Measurements from ENCODE around the gene CCNY.

The CCNY gene

GRCh38 chr10:35331894-35332640, 4.2 kb upstream of the CCNY start:
- DNase-seq (ENCODE audit: low read depth in 2 of 2): no peak

DNA sequence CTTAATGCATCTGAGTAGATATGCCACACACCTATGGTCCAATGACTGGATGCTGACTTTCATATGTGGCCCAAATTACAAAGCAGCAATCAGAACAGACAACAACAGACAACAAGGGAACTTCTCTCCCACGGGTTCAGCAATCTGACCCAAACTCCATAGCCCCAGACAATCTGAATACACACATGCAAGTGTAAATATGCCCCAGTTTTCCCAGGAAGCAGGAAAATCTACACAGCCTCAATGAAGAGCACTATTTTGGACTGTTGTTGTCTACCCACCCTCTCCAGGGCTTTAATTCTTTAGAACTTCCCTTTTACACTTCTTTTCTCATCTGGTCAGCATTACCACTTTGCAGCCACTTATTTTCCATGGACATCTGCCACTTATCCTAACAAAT, 2.0 kb upstream of the CCNY start:
- no peak for DNase-seq (ENCODE audit: low read depth in 2 of 2)

- DNase-seq (ENCODE audit: low read depth in 2 of 2): no peak
Measured at GRCh38 chr10:35335133-35336083, 901 bp upstream of the CCNY start.

DNA sequence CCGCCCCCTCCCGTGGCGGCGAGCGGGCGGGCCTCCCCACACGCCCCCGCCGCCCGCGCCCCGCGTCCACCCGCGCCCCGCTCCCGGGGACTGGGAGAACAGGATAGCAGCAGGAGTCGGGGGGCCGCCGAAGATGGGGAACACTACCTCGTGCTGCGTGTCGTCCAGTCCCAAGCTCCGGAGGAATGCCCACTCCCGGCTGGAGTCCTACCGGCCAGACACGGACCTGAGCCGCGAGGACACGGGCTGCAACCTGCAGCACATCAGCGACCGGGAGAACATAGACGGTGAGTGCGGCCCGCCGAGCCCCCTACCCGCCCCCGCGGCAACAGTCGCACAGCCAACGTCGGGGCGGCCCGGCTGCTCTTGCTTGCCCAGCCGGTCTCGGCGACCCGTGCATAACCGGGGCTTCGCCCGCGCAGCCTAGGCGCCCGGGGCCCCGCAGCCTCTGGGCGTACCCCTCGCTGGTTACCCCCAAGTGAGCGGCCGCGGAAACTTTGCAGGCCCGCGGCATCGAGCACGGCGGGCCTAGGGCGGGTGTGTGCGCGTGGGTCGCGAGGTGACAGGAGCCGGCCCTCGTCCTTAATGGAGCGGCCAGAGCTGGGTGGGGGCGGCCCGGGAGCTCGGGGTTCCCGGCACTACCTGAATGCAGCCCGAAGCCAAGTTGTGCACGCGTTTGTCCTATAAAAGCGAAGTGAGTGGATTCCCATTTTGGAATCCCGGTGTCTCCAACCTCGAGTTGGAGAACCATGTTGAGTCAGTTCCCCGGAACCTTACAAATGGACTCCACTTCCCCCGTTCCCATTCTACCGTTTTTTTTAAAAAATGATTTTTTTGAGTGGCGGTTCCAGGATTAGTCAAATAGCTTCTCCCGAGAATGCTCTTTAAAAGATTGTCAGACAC, 863 bp downstream of the CCNY start:
- peak in 1 of 2 donors; percentile 15 for DNase-seq (ENCODE audit: low read depth in 2 of 2)

GRCh38 chr10:35339942-35340341, 3.6 kb downstream of the CCNY start:
- DNase-seq (ENCODE audit: low read depth in 2 of 2): no peak

DNA sequence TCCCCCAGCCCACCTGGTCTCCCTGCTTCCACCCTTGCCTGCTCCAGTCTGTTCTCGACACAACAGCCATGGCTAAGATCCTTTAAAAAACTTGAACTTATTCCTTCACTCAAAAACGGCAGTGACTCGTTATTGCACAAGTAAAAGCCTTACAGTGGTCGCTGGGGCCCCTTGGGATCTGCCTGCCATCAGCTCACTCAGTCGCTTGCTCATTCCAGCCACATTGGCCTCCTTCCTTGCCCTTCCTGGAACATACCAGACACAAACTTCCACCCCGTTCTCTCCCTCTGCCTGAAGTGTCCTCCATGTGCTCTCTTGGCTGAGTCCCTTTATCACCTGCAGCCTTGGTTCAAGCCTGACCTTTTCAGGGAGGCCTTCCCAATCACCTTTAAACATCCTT, 4.7 kb downstream of the CCNY start:
- no peak for DNase-seq (ENCODE audit: low read depth in 2 of 2)

GRCh38 chr10:35341521-35341920, 5.2 kb downstream of the CCNY start:
- DNase-seq (ENCODE audit: low read depth in 2 of 2): no peak

DNA sequence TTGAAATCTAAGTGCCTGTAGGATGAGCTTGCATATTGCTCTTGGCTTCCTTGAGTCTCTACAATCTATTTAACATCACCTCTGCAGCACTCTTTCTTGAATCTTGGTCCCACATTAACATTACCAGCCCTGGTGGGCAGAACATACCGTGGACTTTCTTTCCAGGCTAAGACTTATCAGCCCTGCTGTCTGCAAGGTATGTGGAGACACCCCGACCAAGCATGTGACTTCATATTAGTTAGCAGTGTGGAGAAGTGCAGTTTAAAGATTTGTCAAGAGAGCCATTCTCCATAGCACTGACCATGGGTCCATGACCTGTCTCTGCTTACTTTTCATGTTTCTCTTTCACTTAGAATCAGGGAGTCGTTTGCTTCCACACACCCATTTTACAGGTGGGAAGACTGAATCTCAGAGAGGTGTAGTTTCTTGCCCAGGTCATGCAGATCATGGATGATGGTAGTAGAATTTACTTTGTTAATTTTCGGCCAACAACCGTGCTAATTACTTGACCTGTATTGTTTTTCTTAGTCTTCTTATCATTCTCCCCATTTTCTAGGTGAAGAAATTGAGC, 6.0 kb downstream of the CCNY start:
- no peak for DNase-seq (ENCODE audit: low read depth in 2 of 2)

DNA sequence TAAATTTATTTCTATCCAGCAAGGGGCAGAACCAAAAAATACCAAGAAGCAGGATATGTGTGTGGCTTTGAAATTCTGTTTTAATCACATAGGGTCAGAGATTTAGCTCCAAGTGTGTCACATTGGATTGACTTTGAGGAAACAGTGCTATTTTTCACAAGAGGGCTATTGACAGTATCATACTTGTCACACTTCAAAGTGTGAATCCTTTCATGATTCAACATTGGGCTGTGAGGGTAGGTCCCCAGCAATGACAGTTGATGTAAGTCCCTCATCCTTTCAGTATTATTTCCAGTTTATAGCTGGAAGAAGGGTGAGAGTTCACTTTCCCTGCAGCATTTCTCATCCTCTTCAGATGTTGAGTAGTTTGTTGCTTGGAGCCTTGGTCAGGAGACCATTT, 7.4 kb downstream of the CCNY start:
- no peak for DNase-seq (ENCODE audit: low read depth in 2 of 2)

- DNase-seq (ENCODE audit: low read depth in 2 of 2): no peak
Measured at GRCh38 chr10:35345383-35345742, 9.1 kb downstream of the CCNY start.

DNA sequence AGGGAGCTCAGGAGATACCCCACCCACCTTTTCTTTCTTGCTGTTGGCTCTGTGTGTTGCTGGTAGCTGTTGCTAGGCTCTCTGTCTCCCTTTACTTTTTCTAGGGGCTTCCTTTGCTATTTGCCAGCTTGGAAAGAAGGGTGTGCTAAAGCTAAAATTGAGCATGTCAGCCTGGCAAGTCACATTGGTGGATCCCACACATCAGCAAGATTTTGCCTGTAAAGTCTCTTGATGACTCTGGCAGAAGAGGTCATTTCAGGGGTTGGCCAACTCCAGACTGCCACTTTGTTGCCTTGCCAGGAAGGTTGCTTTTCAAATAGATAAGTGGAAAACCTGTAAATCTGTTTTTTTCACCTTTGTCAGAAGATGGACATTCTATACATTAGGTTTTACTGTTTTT, 9.9 kb downstream of the CCNY start:
- DNase-seq (ENCODE audit: low read depth in 2 of 2): no peak

GRCh38 chr10:35347121-35347562, 10.8 kb downstream of the CCNY start:
- DNase-seq (ENCODE audit: low read depth in 2 of 2): no peak

- DNase-seq (ENCODE audit: low read depth in 2 of 2): no peak
Measured at GRCh38 chr10:35347899-35348608, 11.7 kb downstream of the CCNY start.

GRCh38 chr10:35348609-35349388, 12.5 kb downstream of the CCNY start:
- DNase-seq (ENCODE audit: low read depth in 2 of 2): no peak

GRCh38 chr10:35349389-35349915, 13.1 kb downstream of the CCNY start:
- DNase-seq (ENCODE audit: low read depth in 2 of 2): no peak

DNA sequence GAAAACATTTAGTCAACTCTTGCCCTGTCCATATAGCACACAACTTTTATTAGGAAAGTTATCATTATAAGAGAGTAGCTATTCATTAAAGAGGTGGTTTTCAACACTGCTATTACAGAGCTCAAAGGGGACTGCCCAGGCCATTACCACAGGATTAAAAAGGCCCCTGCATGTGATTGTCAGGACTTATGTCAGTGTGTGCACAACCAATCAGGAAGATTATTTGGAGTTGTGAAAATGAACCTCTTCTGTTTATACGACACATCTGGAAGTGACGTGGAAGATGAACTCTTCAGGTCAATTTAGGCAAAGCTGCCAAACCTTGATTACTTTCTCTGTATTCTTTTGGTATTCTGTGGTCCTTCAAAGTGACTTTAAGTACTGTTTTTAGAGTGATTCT, 14.7 kb downstream of the CCNY start:
- no peak for DNase-seq (ENCODE audit: low read depth in 2 of 2)

DNA sequence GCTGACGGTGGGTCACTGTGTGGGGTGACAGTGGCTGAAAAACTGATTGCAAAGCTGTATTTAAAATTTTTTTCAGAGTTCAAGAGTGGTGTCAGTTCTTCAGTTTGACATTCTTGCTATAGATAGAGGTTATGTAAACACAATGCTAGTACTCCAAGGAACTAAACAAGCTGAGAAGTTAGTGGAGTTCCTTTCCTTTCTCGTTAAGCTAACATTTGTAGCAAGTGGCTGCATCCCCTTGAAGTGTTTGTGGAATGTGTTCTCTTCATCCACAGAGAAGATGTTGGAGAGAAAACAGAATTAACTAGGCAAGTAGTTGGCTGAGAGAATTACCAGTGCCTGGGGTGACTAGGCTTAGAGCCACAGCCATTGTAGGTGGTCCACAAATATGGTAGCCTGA, 15.8 kb downstream of the CCNY start:
- no peak for DNase-seq (ENCODE audit: low read depth in 2 of 2)

GRCh38 chr10:35352512-35352911, 16.2 kb downstream of the CCNY start:
- DNase-seq (ENCODE audit: low read depth in 2 of 2): no peak

DNA sequence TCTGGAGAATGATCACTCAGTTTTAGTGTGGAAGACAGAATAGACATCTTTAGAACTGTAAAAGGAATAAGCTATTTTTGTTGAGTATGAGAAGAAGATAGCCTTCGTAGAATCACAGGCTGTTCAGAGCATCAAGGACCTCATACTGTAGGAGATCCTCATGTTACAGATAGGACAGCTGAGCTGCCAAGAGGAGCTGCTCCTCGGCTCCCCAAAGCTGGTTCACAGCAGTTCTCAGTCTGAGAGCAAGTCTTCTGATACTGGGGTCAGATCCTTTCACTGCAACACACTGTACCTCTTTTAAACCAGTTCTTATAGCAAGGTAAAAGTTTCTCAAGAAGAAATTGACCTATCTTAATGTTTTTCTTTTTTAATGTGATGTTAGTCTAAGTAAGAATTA, 17.1 kb downstream of the CCNY start:
- no peak for DNase-seq (ENCODE audit: low read depth in 2 of 2)

- no peak for DNase-seq (ENCODE audit: low read depth in 2 of 2)
Measured at GRCh38 chr10:35353805-35354204, 17.5 kb downstream of the CCNY start.

Data from stimulated activated CD8-positive, alpha-beta memory T cell treated with anti-CD3 and anti-CD28 coated beads, Interleukin-2, amount 100 ng/mL, for 1 hour (primary cell).